ENCODE data around the gene PNPT1.
"Not testable (repeated sequence)": the region's sequence is repeated elsewhere in the genome, so short reads cannot be mapped to it uniquely, and the experiment has no call there.

Gene PNPT1

DNA sequence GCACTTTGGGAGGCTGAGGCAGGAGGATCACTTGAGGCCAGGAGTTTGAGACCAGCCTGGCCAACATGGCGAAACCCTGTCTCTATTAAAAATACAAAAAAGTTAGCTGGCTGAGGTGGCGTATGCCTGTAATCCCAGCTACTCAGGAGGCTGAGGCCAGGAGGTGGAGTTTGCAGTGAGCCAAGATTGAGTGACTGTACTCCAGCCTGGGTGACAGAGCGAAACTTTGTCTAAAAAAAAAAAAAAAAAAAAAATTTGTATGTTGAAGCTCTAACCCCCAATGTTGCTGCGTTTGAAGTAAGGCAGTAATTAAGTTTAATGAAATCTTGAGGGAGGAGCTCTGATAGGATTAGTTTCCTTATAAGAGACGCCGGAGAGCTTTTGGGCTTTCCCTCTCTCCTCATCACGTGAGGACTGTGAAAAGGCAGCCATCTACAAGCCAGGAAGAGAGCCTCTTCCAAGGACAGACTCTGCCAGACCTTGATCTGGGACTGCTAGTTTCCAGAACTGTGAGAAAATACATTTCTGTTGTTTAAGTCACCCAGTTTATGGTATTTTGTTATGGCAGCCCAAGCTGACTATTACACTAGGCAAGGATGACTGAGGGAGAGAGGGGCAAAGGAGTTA, 11.5 kb upstream of the PNPT1 start:
- ATAC-seq: peak; percentile 56
- TF ChIP-seq, protein P1, sequence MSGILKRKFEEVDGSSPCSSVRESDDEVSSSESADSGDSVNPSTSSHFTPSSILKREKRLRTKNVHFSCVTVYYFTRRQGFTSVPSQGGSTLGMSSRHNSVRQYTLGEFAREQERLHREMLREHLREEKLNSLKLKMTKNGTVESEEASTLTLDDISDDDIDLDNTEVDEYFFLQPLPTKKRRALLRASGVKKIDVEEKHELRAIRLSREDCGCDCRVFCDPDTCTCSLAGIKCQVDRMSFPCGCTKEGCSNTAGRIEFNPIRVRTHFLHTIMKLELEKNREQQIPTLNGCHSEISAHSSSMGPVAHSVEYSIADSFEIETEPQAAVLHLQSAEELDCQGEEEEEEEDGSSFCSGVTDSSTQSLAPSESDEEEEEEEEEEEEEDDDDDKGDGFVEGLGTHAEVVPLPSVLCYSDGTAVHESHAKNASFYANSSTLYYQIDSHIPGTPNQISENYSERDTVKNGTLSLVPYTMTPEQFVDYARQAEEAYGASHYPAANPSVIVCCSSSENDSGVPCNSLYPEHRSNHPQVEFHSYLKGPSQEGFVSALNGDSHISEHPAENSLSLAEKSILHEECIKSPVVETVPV (CRISPR knock-in tag; IDR thresholded peaks at IDR 0.05): no peak
- TF ChIP-seq ZNF70 (CRISPR knock-in tag; IDR thresholded peaks at IDR 0.05) (no peak), CSDC2 (CRISPR knock-in tag; IDR thresholded peaks at IDR 0.05) (no peak), BACH2 (CRISPR knock-in tag; IDR thresholded peaks at IDR 0.05; ENCODE audit: borderline replicate concordance) (no peak), ZC3H10 (CRISPR knock-in tag; IDR thresholded peaks at IDR 0.05) (no peak), TCF4 (CRISPR knock-in tag; IDR thresholded peaks at IDR 0.05; ENCODE audit: borderline replicate concordance) (no peak), ZNF8 (CRISPR knock-in tag; IDR thresholded peaks at IDR 0.05) (no peak), GLIS3 (CRISPR knock-in tag; IDR thresholded peaks at IDR 0.05) (no peak), ARNTL (CRISPR knock-in tag; IDR thresholded peaks at IDR 0.05; ENCODE audit: borderline replicate concordance, low read depth) (no peak), RARB (CRISPR knock-in tag; IDR thresholded peaks at IDR 0.05) (no peak)
- TF ChIP-seq, protein P2, sequence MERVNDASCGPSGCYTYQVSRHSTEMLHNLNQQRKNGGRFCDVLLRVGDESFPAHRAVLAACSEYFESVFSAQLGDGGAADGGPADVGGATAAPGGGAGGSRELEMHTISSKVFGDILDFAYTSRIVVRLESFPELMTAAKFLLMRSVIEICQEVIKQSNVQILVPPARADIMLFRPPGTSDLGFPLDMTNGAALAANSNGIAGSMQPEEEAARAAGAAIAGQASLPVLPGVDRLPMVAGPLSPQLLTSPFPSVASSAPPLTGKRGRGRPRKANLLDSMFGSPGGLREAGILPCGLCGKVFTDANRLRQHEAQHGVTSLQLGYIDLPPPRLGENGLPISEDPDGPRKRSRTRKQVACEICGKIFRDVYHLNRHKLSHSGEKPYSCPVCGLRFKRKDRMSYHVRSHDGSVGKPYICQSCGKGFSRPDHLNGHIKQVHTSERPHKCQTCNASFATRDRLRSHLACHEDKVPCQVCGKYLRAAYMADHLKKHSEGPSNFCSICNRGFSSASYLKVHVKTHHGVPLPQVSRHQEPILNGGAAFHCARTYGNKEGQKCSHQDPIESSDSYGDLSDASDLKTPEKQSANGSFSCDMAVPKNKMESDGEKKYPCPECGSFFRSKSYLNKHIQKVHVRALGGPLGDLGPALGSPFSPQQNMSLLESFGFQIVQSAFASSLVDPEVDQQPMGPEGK (CRISPR knock-in tag; IDR thresholded peaks at IDR 0.05; ENCODE audit: borderline replicate concordance): no peak

DNA sequence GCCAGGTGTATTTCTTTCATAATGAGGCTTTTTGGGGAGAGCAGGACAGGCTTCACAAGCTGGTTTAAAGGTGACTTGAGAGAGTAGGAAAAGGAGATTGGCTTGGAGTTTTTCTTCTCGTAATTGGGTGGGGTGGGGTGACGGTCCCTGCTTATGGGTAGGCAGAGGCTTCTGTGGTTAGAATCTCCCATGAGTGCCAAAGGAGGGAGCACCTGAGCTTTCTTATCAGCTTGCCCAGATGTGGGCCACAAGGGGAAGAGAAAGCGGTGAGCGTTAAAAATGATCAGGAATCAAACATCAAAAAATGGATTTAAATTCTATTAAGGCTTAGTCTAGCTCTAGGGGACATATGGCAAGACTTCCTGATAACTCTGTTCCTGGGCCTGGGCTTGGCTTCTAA, 9.7 kb upstream of the PNPT1 start:
- TF ChIP-seq, protein P3, sequence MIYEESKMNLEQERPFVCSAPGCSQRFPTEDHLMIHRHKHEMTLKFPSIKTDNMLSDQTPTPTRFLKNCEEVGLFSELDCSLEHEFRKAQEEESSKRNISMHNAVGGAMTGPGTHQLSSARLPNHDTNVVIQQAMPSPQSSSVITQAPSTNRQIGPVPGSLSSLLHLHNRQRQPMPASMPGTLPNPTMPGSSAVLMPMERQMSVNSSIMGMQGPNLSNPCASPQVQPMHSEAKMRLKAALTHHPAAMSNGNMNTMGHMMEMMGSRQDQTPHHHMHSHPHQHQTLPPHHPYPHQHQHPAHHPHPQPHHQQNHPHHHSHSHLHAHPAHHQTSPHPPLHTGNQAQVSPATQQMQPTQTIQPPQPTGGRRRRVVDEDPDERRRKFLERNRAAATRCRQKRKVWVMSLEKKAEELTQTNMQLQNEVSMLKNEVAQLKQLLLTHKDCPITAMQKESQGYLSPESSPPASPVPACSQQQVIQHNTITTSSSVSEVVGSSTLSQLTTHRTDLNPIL (CRISPR knock-in tag; IDR thresholded peaks at IDR 0.05; ENCODE audit: low read depth): no peak
- no peak for TF ChIP-seq ISL1 (CRISPR knock-in tag; IDR thresholded peaks at IDR 0.05)
- TF ChIP-seq, protein P4, sequence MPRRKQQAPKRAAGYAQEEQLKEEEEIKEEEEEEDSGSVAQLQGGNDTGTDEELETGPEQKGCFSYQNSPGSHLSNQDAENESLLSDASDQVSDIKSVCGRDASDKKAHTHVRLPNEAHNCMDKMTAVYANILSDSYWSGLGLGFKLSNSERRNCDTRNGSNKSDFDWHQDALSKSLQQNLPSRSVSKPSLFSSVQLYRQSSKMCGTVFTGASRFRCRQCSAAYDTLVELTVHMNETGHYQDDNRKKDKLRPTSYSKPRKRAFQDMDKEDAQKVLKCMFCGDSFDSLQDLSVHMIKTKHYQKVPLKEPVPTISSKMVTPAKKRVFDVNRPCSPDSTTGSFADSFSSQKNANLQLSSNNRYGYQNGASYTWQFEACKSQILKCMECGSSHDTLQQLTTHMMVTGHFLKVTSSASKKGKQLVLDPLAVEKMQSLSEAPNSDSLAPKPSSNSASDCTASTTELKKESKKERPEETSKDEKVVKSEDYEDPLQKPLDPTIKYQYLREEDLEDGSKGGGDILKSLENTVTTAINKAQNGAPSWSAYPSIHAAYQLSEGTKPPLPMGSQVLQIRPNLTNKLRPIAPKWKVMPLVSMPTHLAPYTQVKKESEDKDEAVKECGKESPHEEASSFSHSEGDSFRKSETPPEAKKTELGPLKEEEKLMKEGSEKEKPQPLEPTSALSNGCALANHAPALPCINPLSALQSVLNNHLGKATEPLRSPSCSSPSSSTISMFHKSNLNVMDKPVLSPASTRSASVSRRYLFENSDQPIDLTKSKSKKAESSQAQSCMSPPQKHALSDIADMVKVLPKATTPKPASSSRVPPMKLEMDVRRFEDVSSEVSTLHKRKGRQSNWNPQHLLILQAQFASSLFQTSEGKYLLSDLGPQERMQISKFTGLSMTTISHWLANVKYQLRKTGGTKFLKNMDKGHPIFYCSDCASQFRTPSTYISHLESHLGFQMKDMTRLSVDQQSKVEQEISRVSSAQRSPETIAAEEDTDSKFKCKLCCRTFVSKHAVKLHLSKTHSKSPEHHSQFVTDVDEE (CRISPR knock-in tag; IDR thresholded peaks at IDR 0.05): no peak
- TF ChIP-seq BACH2 (CRISPR knock-in tag; IDR thresholded peaks at IDR 0.05; ENCODE audit: borderline replicate concordance): no peak
- no peak for TF ChIP-seq TOX (CRISPR knock-in tag; IDR thresholded peaks at IDR 0.05; ENCODE audit: borderline replicate concordance)
- TF ChIP-seq SNAI2 (CRISPR knock-in tag; IDR thresholded peaks at IDR 0.05): no peak
- no peak for TF ChIP-seq ZNF565 (CRISPR knock-in tag; conservative IDR thresholded peaks at IDR 0.05; ENCODE audit: low read depth)
- no peak for TF ChIP-seq TCF4 (CRISPR knock-in tag; IDR thresholded peaks at IDR 0.05; ENCODE audit: borderline replicate concordance)
- no peak for TF ChIP-seq ZFP3 (CRISPR knock-in tag; IDR thresholded peaks at IDR 0.05)
- TF ChIP-seq GLIS3 (CRISPR knock-in tag; IDR thresholded peaks at IDR 0.05): no peak
- no peak for TF ChIP-seq PPARA (CRISPR knock-in tag; IDR thresholded peaks at IDR 0.05; ENCODE audit: borderline replicate concordance)
- no peak for TF ChIP-seq ARNTL (CRISPR knock-in tag; IDR thresholded peaks at IDR 0.05; ENCODE audit: borderline replicate concordance, low read depth)
- TF ChIP-seq RARB (CRISPR knock-in tag; IDR thresholded peaks at IDR 0.05): no peak
- TF ChIP-seq ZC3H10 (CRISPR knock-in tag; IDR thresholded peaks at IDR 0.05): no peak
- TF ChIP-seq, protein P1 (CRISPR knock-in tag; IDR thresholded peaks at IDR 0.05): no peak
- TF ChIP-seq OSR1 (CRISPR knock-in tag; IDR thresholded peaks at IDR 0.05): no peak
- TF ChIP-seq ZNF70 (CRISPR knock-in tag; IDR thresholded peaks at IDR 0.05): no peak
- no peak for ATAC-seq

DNA sequence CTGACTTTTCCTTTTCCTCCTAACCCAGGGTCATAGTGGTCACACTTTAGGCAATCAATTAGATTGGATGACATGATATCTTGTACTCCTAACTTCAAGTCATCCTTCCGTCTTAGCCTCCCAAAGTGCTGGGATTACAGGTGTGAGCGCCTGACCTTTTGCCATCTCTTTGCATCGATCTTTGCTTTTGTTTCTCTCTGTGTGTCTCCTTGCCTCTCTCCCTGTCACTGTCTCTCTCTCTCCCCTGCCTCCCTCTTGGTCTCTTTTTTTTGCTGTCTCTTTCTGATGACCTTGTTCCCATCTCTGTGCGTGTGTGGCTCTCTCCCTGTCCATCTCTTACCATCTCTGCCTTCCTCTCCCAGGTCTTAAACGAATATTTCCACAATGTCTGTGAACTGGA, 904 bp downstream of the PNPT1 start:
- not testable (repeated sequence) for ATAC-seq
